SHP77 treated with DMSO at 0.1 percent for 48 hours (cell line): ENCODE results near the gene ARID5A.
"Not testable (repeated sequence)": the region's sequence is repeated elsewhere in the genome, so short reads cannot be mapped to it uniquely, and the experiment has no call there.

Source experiments
- DNase-seq: peaks from one replicate; lab custom pipeline; 2025; lab: John Stamatoyannopoulos, UW

ARID5A gene

DNA sequence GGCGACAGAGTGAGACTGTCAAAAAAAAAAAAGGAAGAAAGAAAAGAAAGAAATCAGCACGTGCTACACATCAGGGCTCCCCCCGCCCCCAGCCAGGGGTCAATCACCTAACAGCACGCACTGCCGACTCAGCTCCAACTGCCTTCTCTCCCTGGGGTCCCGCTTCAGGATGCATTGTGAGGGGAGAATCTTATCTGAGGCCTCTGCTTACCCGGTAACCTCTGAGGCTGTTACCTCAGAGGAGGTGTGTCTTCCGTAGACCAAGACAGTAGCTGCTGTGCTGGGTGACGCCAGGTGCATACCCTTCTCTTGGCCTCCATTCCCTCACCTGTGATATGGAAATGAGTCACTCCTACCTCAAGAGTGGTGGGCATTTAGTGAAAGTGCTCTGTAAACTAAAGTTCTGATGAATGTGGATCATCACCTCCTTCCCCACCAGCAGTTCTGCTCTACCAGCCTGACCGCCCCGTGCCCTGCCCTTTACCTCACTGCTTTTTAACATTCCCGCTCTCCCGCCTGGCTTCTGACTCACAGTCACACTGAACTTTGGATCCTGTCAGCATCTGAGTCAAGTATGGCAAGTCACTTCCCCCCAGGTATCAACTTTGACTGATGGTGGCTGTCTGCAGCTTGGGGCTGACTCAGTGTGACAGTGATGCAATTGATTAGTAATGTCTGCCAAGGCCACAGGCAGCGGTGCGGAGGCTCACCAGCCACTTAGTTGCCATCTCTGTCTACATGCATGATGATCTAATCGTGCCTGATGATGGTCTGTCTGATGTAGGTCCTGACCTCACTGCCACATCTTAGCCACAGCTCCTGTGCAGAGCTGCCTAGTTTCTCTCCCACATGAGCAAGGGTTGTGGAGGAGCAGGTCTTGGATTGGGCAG, 20.1 kb downstream of the ARID5A start:
- DNase-seq: no peak

DNA sequence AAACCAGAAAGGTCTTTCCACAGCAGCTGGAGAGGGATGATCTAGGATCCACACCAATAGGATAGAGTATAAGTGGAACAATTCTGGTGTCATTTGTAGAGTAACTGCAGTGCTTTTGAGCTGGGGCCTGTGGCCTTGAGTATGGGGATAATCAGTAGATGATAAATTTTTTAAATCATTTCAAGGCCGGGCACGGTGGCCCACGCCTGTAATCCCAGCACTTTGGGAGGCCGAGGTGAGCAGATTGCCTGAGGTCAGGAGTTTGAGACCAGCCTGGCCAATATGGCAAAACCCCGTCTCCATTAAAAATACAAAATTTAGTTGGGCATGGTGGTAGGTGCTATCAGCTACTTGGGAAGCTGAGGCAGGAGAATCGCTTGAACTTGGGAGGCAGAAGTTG, 20.9 kb downstream of the ARID5A start:
- DNase-seq: not testable (repeated sequence)

DNA sequence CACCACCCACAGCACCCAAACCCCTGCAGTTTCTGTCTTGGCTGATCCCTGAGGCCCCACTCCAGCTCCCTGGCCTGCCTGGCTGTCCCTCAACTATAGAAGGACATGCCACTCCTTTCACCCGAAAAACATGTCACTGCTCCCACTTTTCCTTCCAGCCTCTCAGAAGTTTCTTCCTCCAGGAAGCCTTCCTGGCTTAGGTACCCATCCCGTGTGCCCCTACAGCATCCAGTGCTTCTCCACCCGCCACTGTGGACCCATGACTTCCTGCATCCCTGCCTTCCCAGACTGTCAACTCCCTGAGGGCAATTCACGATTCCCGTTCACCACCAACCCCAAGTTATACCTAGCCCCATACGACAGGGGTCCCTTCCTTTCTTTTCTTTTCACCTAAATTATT, 21.5 kb downstream of the ARID5A start:
- DNase-seq: no peak

DNA sequence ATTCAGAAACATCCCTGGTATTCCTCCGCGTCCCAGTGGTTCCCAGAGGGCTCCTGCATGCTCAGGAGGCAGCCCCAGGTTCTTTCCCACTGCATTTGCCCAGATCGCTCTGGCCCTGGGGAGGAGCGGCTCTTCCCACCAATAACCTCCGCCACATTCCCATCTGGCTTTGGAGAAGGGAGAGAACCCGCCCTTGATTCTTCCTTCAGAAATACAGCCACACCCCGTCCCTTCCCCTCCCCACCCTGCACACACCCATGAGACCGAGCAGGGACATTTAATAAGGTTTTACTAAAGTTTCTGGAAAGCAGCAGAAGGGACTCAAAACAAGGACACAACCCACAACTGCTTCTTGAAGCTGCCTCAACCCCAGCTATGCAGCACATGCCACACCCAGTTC, 21.9 kb downstream of the ARID5A start:
- no peak for DNase-seq

DNA sequence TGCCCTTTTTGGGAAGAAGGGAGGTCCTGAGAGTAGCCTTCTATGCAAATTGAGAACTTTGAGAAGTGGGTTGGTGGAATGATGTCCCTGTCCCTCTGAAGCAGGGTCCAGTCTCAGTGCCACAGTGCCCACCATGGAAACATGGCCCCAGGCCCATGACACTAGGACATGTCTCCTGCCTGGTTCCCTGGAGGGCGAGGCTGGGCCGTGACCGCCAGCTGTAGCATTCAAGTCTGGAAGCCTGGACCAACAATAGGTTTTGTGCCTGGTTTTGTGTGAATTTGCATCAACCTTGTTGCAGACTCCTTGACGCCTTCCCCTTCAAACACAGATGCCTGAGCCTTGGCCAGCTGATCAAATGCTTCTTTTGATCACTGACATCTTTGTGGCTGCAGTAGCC, 27.5 kb downstream of the ARID5A start:
- no peak for DNase-seq

DNA sequence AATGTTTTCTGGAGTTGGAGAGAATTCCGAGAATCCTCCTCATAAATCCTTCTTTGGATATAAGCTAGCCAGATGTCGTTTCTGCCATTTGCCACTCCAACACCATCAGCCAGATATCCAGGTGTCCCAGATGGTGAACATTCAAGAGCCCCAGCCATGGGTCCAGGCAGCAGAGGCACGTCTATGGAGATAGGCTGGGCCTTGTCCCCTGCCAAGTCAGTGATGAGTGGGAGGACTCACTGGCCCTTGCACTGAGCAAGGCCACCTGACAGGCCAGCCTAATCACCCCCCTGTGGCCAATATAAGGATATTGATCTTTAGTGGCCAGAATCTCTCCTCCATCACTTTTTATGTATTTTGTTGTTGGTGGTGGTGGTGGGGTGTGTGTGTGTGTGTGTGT, 28.0 kb downstream of the ARID5A start:
- no peak for DNase-seq

DNA sequence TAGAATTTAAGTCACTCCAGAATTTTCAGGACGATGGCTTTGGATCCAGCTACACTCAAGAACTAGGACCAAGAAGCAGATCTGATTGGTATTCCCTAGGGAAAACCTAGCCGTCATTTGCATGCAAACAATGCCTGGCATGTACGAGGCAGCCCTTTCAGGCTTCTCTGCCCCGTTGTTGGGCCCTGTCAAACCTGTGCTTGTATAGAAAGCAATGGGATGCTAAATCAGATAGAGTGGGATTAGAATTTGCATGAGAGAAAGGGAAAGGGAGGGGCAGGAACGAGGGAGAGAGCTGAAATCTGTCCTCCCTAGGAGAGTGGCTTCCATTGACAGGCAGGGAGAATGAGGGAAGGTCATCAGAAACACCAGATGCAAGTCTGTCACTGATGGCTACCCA, 28.6 kb downstream of the ARID5A start:
- DNase-seq: no peak

DNA sequence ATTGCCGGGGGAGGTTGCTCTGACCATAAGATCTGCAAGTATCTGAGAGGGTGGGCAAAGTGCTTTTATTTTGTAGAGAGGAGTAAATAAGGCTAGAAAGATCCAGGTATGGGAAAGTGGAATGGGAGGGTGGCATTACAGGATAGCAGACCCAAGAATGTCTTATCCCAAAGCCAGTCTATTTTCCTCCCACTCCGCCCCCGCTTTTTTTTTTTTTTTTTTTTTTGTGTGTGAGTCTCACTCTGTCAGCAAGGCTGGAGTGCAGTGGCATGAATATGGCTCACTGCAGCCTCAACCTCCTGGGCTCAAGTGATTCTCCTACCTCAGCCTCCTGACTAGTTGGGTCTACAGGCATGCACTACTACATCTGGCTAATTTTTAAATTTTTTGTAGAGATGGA, 31.5 kb downstream of the ARID5A start:
- no peak for DNase-seq

DNA sequence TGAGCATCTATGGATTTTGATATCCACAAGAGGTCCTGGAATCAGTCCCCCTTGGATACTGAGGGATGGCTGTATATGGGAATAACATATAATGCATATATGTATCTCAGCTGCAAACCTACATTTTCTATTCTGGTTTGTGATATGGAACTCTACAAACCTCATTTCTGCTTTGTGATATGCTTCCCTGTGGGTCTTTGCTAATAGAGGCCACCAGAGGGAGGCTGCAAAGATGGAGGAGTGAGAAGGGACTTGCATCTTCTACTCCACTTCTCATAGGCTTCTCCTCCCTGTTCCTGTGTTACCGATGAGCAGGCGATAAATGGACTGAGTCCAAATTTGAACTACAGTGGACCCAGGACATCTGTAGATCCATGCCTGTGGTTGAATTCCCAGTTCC, 37.8 kb downstream of the ARID5A start:
- DNase-seq: no peak

DNA sequence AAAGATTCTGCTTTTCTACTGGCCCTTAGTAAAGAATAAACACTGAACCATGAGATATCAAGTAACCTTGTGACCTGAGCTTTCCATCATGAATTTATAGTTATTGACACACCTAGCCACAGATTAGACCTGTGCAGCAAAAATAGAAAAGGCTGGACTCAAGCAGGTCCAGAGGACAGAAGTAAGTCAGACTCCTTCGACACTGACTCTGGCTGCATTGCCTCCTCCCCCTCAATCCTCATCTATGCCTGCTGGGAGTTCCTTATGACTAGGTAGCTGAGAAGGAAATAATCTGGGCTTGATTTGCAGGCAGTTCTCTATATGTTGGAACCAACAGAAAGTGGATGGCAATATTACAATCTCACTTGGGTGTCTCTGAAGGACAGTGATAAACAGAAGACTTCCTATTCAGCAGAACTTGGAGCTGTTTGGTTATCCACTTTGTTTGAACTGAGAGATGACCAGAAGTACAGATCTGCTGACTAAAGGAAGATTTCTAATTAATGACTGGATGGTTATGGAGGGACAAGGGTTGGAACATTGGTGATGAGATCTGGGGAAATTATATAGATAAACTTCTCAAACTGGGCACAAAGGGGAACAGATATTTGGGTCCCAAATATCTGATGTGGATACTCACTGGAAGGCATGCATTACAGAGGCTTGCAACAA, 39.4 kb downstream of the ARID5A start:
- no peak for DNase-seq

DNA sequence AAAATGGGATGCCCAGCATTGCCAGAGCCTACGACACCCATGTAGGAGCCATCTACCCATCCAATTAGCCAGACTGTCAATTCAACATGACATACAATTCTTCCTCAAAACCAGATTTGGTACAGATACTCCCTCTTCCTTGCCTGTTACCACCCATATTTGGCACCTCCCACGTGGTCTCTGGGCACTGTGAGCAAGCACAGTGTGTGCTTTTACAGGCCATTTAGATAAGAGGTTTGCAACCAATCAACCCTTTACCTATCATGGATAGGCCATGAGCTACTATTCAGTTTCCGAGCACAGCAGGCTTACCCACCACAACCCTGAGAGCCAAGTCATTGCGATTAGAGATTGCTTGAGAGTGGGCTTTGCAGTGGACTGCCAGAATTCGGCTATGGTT, 40.9 kb downstream of the ARID5A start:
- DNase-seq: no peak

DNA sequence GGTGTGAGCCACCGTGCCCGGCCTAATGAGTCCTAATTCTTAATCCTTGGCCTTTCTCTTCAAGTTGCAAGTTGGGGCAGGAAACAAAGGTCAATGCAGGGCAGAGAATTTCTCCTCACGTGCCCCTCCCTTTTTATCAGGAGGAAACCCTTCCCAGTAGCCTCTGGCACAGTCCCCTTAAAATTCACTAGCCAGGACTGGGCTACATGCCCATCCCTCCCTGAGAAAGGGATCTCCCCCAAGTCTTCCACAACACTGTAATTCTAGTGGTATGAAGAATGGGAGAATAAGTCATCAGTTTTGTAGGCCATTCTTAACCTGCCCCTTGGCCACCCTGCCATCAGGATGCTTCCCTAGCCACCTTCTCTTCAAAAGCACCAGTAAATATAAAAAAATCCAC, 42.2 kb downstream of the ARID5A start:
- no peak for DNase-seq

DNA sequence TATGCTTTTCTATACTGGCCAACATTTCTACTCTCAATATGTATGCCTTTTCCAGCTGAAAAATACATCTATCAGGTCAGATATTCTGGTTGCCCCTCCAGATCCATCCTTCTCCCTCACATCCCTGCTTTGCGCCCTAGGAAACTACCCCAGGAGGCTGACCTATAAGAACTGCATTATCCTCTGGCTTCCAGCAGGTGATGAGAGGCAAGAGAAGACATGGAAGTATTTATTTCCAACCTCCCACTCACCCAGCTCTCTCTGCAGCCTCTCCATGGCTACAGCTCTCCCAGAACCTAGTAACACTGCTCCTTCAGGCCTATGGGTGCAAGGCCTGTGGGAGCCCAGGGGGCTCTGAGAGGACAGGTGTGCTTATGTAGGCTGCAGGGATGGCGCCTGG, 42.9 kb downstream of the ARID5A start:
- DNase-seq: no peak

DNA sequence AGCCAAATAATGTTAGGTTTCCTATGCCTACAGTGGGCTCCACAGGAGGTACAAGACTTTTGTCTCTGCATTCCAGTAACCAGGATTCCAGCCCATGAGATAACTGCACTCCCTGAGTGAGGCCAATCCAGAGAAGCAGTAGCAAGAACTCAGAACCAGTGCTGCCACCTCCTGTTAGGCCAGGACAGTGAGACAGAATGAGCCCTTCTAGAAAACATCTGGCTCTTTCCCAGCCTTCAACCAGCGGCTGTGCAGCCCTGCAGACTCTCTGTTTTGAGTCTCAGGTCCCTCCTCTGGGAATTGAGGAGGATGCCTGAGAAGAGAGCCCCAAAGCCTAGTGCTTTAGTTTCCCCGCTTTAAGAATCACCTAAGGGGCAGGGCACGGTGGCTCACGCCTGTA, 44.2 kb downstream of the ARID5A start:
- DNase-seq: no peak

DNA sequence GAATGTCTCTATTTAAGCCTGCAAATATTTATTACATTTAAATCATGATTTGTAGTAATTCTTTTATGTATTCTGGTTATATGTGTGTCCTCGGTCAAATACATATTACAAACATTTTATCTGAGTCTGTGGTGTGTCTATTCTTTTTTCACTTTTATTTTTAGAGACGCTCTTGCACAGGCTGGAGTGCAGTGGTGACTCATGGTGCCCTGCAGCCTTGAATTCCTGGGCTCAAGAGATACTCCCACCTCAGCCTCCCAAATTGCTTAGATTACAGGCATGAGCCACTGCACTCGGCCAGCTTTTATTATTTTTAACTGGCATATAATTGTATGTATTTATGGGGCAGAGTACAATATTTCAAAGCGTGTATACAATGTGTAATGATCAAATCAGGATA, 47.5 kb downstream of the ARID5A start:
- no peak for DNase-seq

DNA sequence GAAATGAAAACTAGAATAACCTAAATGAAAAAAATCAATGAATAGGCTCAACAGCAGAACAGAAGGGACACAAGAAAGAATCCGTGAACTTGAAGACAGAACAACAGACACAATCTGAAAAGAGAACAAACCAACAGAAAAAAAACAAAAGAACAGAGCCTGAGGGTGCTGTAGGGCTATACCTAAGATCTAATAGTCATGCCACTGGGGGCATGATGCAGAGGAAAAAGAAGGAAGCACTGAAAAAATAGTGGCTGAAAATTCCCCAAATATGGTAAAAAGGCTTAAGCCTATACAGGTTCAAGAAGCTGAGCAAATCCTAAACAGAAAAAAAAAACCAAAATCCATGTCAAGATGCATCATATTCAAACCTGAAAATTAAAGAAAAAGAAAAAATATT, 51.3 kb downstream of the ARID5A start:
- no peak for DNase-seq

DNA sequence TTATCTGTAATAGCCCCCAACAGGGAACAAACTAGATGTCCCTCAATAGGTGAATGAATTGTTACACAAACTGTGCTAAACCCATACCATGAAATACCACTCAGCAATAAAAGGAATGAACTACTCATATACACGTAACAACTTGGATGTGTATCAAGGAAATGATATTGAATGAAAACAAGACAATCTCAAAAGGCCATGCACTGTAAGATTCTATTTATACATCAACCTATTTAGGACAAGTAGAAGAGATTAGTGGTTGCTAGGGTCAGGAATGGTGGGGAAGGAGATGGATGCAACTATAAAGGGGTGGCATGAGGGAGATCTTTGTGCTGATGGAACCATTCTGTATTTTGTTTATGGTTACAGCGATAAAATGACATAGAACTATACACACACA, 54.5 kb downstream of the ARID5A start:
- DNase-seq: no peak

DNA sequence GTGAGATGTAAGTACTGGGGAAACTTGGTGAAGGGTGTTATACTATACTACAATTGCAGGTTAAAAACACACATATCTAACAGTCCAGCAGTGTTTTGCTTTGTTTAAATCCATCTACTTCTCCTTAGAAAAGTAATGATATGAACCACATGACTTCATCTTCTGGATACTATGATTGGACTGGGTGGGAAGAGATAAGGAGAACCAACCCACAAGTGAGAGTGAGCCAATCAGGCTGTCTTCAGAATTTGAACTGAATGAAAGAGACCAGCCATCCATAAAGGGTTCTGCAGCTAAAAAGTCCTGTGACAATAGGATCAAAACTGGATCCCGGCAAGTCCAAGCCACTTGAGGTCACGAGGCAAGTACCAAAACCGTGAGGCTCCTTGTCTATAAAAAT, 54.9 kb downstream of the ARID5A start:
- no peak for DNase-seq

DNA sequence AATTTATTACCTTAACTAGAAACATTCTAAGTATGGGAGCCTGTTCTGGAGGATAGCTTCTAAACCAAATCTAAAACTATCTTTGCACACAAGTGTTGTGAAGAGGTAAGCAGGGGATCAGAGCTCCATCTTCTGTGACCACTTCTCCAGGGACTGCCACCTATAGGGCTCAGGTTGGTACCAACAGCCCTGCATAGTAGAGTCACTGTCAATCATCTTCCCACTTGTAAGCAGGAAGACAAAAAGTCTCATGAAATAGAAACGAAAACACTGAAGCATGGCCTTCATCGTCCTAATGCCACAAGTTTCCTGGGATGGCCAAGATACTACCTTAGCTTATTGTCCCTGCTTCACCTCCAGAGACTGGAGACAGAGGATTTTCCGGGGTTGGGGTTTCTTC, 57.7 kb downstream of the ARID5A start:
- no peak for DNase-seq

DNA sequence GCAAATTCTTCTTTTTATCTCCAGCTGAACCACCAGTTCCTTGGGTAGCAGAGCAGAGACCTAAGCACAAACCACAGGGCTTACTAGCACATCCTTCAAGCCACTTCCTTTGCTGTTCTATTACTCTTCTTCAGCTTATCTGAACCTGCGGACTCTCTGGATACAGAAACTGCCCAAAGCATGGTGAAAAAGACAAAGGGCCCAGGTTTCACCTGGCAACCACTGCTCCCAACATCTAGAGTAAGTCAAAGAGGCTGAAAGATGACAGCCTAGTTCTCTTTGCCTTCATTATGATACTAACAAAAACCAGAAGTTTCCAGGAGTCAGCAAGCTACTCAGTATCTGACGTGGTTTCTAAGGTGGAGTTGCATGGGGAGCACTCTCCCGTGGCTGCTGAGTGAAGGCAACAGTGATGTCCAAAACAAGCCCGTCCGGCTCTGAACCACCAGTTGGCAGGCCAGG, 58.2 kb downstream of the ARID5A start:
- no peak for DNase-seq

DNA sequence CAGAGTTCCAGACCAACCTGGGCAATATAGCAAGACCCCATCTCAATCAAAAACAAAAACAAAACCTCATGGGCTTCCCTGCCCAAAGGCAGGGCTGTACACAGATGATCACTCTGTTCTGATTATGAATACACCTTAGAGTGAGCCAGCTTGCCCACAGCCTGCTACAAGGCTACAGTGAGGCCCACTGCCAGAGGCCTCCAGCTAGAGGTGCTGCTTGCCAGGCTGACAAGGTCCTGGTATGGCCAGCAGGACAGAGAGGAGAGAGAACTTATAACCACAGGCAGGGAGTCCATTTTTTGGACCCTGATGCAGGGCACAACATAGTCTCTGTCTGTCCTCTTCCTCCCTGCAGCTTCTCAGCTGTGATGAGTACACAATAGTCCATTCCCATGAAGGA, 60.0 kb downstream of the ARID5A start:
- no peak for DNase-seq

DNA sequence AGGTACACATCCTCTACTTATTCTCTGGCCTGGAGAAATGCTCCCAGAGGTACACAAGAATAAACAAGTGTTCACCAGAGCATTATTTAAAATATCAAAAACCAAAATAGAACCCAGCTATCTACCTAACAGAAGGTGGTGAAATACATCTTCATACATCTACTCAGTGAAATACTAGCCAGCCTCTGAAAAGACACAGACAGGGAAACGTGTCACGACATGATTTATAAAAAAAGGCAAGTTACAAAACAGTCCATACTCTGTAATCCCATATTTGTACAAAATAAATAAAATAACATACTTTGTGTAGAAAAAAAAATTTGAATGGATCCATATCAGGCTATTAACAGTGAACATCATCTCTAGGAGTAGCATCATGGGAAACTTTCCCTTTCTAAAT, 63.4 kb downstream of the ARID5A start:
- DNase-seq: no peak

DNA sequence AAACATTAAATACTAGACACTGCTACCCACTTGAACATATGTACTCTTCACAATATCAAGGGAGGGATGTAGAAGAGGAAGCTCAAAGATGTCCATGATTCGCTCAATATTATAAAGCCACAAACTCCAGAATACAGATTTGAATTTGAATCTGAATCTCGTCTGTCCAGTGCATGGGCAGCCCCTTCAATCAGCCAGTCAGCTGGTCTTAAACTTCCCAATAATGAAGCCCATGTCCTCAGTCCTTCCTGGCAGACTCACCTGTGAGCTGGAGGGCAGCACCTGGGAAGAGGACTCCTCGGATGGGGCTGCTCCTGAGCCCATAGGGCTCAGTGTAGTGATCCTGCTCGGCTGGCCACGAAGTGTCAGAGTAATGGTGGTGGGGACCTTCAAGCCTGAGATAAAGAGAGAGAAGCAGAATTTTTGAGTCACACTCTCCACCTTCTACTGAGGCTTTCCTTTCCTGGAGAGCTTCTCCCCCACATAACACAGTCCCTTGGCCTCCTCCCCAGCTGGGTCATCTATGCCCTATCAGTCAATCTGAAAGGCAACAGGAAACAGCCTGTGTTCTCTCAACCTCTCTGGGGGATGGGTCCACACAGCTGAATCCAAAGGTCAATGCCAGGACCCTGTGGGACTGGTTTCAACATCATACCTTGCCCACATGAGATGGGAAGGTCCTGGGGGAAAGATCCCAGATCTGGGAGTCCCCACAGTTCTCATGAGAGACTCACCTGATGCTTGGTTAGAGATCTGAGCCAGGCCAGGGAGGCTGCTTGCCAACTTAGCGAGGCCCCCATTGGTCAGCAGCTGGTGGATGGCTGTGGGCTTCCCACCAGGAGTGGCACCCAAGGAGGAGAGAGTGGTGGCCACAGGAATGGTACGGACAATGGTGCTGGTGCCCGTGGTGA, 65.1 kb downstream of the ARID5A start:
- DNase-seq: no peak
